Activated T-cell treated with anti-CD3 and anti-CD28 coated beads, Interleukin-2, amount 50 U/mL, for 4 hours (primary cell): ENCODE measurements around the gene SLC22A25. TPM values are rescaled to one million over a fixed set of nuclear protein-coding genes. Genes with fewer than 3 reads are reported as not detected.

Source experiments
- total RNA-seq, 3 donors: library from RNA; stranded (reverse); gene quantifications; one replicate each; pipeline ENCODE4 v1.2.1, GENCODE V29; 2021

Gene SLC22A25
- total RNA-seq, 3 donors from 2014 or later: not detected

Other genes with a start within 250 kb of the SLC22A25 start
- gene SLC22A8, start 227.8 kb downstream of the SLC22A25 start, total RNA-seq: not detected
- not detected for gene SLC22A24, start 99.4 kb downstream of the SLC22A25 start, total RNA-seq
- not detected for gene SLC22A9, start 126.2 kb upstream of the SLC22A25 start, total RNA-seq
- gene PLAAT5, start 247.6 kb upstream of the SLC22A25 start, total RNA-seq: under 1 TPM; 0.05 to 0.24 (median 0.13) TPM